HepG2 (cell line): Measurements from ENCODE around the gene POC1A. TPM values are rescaled to one million over a fixed set of nuclear protein-coding genes. Genes with fewer than 3 reads are reported as not detected.

Source experiments
- ATAC-seq: fragments of 200-7000 bp; cut with Tn5 transposase; 3 replicates; pipeline ENCODE4 v1.9.1; 2020; ENCODE audit warnings: mild to moderate bottlenecking, moderate library complexity
- BruUV-seq: library from RNA; stranded (reverse); fragments of 400-500 nt; replicated peaks from 2 replicates; lab custom pipeline; 2021; lab: Mats Ljungman, UMichigan
- CTCF ChIA-PET: fragments of 300-600 bp; formaldehyde crosslinking; extraction: SDS; loops from one replicate; lab custom pipeline; 2021; ENCODE audit warnings: low total read pairs, inconsistent platforms, low intra/inter-chr PET ratio; lab: Yijun Ruan, JAX
- POLR2A ChIA-PET: fragments of 350-600 bp; sonication (Branson Sonifier 250); formaldehyde crosslinking; loops from one replicate; lab custom pipeline; 2020; ENCODE audit warnings: antibody characterized with exemption, inconsistent platforms; lab: Yijun Ruan, JAX
- DNase-seq: peaks from one replicate; pipeline ENCODE4 v3.0.0-alpha.2; 2015; ENCODE audit warnings: low spot score
- FAIRE-seq: peaks from 3 replicates; lab custom pipeline; 2011; peaks lifted over from hg19 to GRCh38; lab: Jason Lieb, UNC
- H2AFZ ChIP-seq: one replicate; pipeline ENCODE4 v1.6.1; 2011; ENCODE audit warnings: low read length, inconsistent platforms
- H3K27ac ChIP-seq: fragments of 300-600 bp; 3 replicates; pipeline ENCODE4 v1.8.0; 2011; ENCODE audit warnings: mixed run types, mild to moderate bottlenecking, mixed read lengths, low read length, inconsistent platforms; ENCODE audit not compliant: insufficient read depth; ENCODE audit errors: extremely low read length
- H3K27me3 ChIP-seq, 2 experiments: fragments of 200-600 bp in 1 of 2; 2 replicates in 1 of 2; 3 replicates in 1 of 2; pipeline versions ENCODE4 v1.6.0 to v1.8.0; 2011; ENCODE audit warnings: low read length in 2 of 2, mild to moderate bottlenecking in 2 of 2, moderate library complexity in 2 of 2, inconsistent platforms in 1 of 2; ENCODE audit not compliant: insufficient read depth in 2 of 2, control insufficient read depth in 1 of 2
- H3K36me3 ChIP-seq, 2 experiments: fragments of 200-600 bp in 1 of 2; replicated peaks in 1 of 2; 2 replicates in 1 of 2; 3 replicates in 1 of 2; pipeline versions ENCODE4 v1.5.1 to v1.8.0; 2011; ENCODE audit warnings: low read length in 2 of 2, inconsistent platforms in 1 of 2; ENCODE audit not compliant: insufficient read depth in 2 of 2, control insufficient read depth in 1 of 2
- H3K4me1 ChIP-seq: 2 replicates; pipeline ENCODE4 v1.5.1; 2012; ENCODE audit warnings: low read length, inconsistent platforms; ENCODE audit not compliant: insufficient read depth
- H3K4me2 ChIP-seq: 2 replicates; pipeline ENCODE4 v1.6.0; 2011; ENCODE audit warnings: low read depth, low read length, inconsistent platforms
- H3K4me3 ChIP-seq, 3 experiments: fragments of 200-600 bp in 1 of 3; sonication (generic), shearing (Covaris generic) in 1 of 3; replicated peaks in 1 of 3; 2 replicates each; pipeline ENCODE4 v1.5.1; 2011 to 2016; ENCODE audit warnings: low read length in 3 of 3, inconsistent platforms in 2 of 3, low read depth in 2 of 3, mild to moderate bottlenecking in 2 of 3, control low read depth in 1 of 3, mixed read lengths in 1 of 3; ENCODE audit not compliant: insufficient read depth in 1 of 3
- H3K79me2 ChIP-seq: one replicate; pipeline ENCODE4 v1.6.1; 2011; ENCODE audit warnings: low read length, inconsistent platforms; ENCODE audit not compliant: insufficient read depth
- H3K9ac ChIP-seq: 2 replicates; pipeline ENCODE4 v1.6.0; 2011; ENCODE audit warnings: mild to moderate bottlenecking, low read depth, low read length, inconsistent platforms; ENCODE audit not compliant: insufficient read depth
- H3K9me3 ChIP-seq: 2 replicates; pipeline ENCODE4 v1.5.1; 2012; ENCODE audit warnings: mild to moderate bottlenecking, low read length
- H4K20me1 ChIP-seq: 2 replicates; pipeline ENCODE4 v1.6.0; 2011; ENCODE audit warnings: inconsistent platforms, mild to moderate bottlenecking, low read length, moderate library complexity; ENCODE audit not compliant: insufficient read depth
- MBD4 ChIP-seq: IDR thresholded peaks from 2 replicates; pipeline ENCODE4 v1.6.1; 2012; ENCODE audit warnings: low read length, inconsistent platforms, borderline replicate concordance
- RNF219 ChIP-seq: sonication (generic); formaldehyde crosslinking; IDR thresholded peaks from 2 replicates; pipeline ENCODE4 v1.5.0; 2020; ENCODE audit warnings: mild to moderate bottlenecking, missing genetic modification reagents
- SMARCE1 ChIP-seq: fragments of 450-650 bp; IDR thresholded peaks from 2 replicates; pipeline ENCODE4 v1.6.1; 2017; ENCODE audit warnings: borderline replicate concordance
- SNAPC5 ChIP-seq: sonication (generic); formaldehyde crosslinking; IDR thresholded peaks from 2 replicates; pipeline ENCODE4 v1.8.1; 2023; ENCODE audit warnings: mild to moderate bottlenecking, missing genetic modification reagents, borderline replicate concordance
- SYNCRIP ChIP-seq: fragments of 200-400 bp; formaldehyde crosslinking; IDR thresholded peaks from 2 replicates; pipeline ENCODE4 v1.6.1; 2018; ENCODE audit warnings: mild to moderate bottlenecking, low read depth, low read length; ENCODE audit not compliant: insufficient read depth
- THRA ChIP-seq: sonication (generic); formaldehyde crosslinking; IDR thresholded peaks from 2 replicates; pipeline ENCODE4 v1.4.0; 2020; ENCODE audit warnings: missing genetic modification reagents, borderline replicate concordance
- ZNF275 ChIP-seq: sonication (generic); formaldehyde crosslinking; IDR thresholded peaks from 2 replicates; pipeline ENCODE4 v1.8.0; 2022; ENCODE audit warnings: missing genetic modification reagents, mild to moderate bottlenecking, inconsistent platforms, borderline replicate concordance
- ZNF44 ChIP-seq: sonication (generic); formaldehyde crosslinking; IDR thresholded peaks from 2 replicates; pipeline ENCODE4 v1.5.1; 2020; ENCODE audit warnings: mild to moderate bottlenecking, missing genetic modification reagents
- WGBS: methylation state at CpG from one replicate; pipeline ENCODE4 v1.1.6; 2017; ENCODE audit warnings: low lambda C conversion rate; 5-methylcytosine and 5-hydroxymethylcytosine counted together
- in situ Hi-C: cut with HindIII; loops from 2 replicates; pipeline ENCODE4 v1.10.0; 2017; ENCODE audit warnings: low pct_unique_long_range_greater_than_20kb; ENCODE audit not compliant: extremely low pct_ligation_motif_present
- intact Hi-C: fragments of 100-400 bp; cut with micrococcal nuclease; formaldehyde crosslinking; loops from one replicate; pipeline ENCODE4 v1.10.0; 2022; ENCODE audit not compliant: unreplicated experiment
- polyA plus RNA-seq, 8 experiments: library from polyadenylated mRNA; depleted of rRNA in 3 of 8; stranded (reverse) in 7 of 8; unstranded in 1 of 8; fragments of >200 nt; fragmentation: Illumina TruSeq in 4 of 8; extraction: Trizol in 4 of 8; gene quantifications; 2 replicates each; pipeline versions ENCODE4 v1.2.1 to v1.2.3, GENCODE V29; 2011 to 2016; ENCODE audit warnings: low read depth in 4 of 8, missing spikeins in 1 of 8, mixed read lengths in 1 of 8; ENCODE audit not compliant: insufficient read depth in 1 of 8
- total RNA-seq, 5 experiments: library from RNA; depleted of rRNA; stranded (reverse); fragments of >200 nt; fragmentation: Illumina TruSeq; extraction: Trizol; gene quantifications; 2 replicates each; pipeline ENCODE4 v1.2.3, GENCODE V29; 2016; ENCODE audit warnings: low read depth in 1 of 5

The POC1A gene
- total and polyA plus RNA-seq, 2 of the 13 experiments (the other 11 are each of a cell fraction or from before 2014, with no cell fraction given), result 14.6 to 20.0 TPM

GRCh38 chr3:52067526-52067925 is 86.7 kb downstream of the POC1A start:
- 84% methylated on average over 4 of the region's 4 CpGs for WGBS

GRCh38 chr3:52067046-52067445 is 87.2 kb downstream of the POC1A start:
- no peak overlapping the region for H3K9ac ChIP-seq
- 42% methylated on average over 7 of the region's 8 CpGs for WGBS
- no peak overlapping the region for H2AFZ ChIP-seq
- H3K4me1 ChIP-seq, result peaks cover 24% of the 10 kb centered on the region
- FAIRE-seq, result no peak
- H3K36me3 ChIP-seq, result no peaks in the 10 kb centered on the region
- H3K9me3 ChIP-seq, result no peaks in the 10 kb centered on the region
- ChIA-PET POLR2A (interaction anchor here (1.7 kb wide), 1 partner anchor 10 kb away, joined by 6 read pairs; no protein-coding TSS in a partner anchor), CTCF (no interaction called here)
- no peak overlapping the region for H3K4me2 ChIP-seq
- BruUV-seq, result no TSS peak
- H3K27ac ChIP-seq, result no peak overlapping the region
- no peak for DNase-seq
- H3K4me3 ChIP-seq, result no peak overlapping the region
- no peaks in the 10 kb centered on the region for H4K20me1 ChIP-seq
- H3K27me3 ChIP-seq, result peaks cover 6 to 35% of the 10 kb centered on the region in 2 experiments
- intact Hi-C loops, result no loop called here
- ATAC-seq, result no peak
- in situ Hi-C loops, result no loop called here
- no peaks in the 10 kb centered on the region for H3K79me2 ChIP-seq
- TF ChIP-seq THRA (CRISPR knock-in tag) (no peak), RNF219 (no peak), MBD4 (no peak), SMARCE1 (no peak), SYNCRIP (no peak)

More at GRCh38 chr3:52067526-52067925, 86.7 kb downstream of the POC1A start:
- H3K4me1 ChIP-seq, result peaks cover 24% of the 10 kb centered on the region
- ATAC-seq (no peak), DNase-seq (no peak), FAIRE-seq (no peak)
- intact Hi-C loops, result no loop called here
- in situ Hi-C loops, result no loop called here
- ChIA-PET POLR2A (interaction anchor here (1.7 kb wide), 1 partner anchor 10 kb away, joined by 6 read pairs; no protein-coding TSS in a partner anchor), CTCF (no interaction called here)
- no peak overlapping the region for H2AFZ ChIP-seq
- no peak for TF ChIP-seq SNAPC5 (CRISPR knock-in tag)
- TF ChIP-seq ZNF275 (CRISPR knock-in tag), result no peak
- no peak for TF ChIP-seq ZNF44
- no peaks in the 10 kb centered on the region for H3K79me2 ChIP-seq
- no peaks in the 10 kb centered on the region for H4K20me1 ChIP-seq
- no peaks in the 10 kb centered on the region for H3K36me3 ChIP-seq
- no peak overlapping the region for H3K9ac ChIP-seq
- H3K4me3 ChIP-seq, result no peak overlapping the region
- H3K9me3 ChIP-seq, result no peaks in the 10 kb centered on the region
- H3K4me2 ChIP-seq, result no peak overlapping the region
- BruUV-seq, result no TSS peak
- H3K27me3 ChIP-seq, result peaks cover 6 to 30% of the 10 kb centered on the region in 2 experiments
- H3K27ac ChIP-seq, result no peak overlapping the region
